NCI-H2107 (cell line): ENCODE measurements around the gene OPA1.

Experiments
- DNase-seq: peaks from one replicate; lab custom pipeline; 2025; lab: John Stamatoyannopoulos, UW

The OPA1 gene

GRCh38 chr3:193650585-193650984 lies 57.6 kb downstream of the OPA1 start:
- DNase-seq: no peak

DNA sequence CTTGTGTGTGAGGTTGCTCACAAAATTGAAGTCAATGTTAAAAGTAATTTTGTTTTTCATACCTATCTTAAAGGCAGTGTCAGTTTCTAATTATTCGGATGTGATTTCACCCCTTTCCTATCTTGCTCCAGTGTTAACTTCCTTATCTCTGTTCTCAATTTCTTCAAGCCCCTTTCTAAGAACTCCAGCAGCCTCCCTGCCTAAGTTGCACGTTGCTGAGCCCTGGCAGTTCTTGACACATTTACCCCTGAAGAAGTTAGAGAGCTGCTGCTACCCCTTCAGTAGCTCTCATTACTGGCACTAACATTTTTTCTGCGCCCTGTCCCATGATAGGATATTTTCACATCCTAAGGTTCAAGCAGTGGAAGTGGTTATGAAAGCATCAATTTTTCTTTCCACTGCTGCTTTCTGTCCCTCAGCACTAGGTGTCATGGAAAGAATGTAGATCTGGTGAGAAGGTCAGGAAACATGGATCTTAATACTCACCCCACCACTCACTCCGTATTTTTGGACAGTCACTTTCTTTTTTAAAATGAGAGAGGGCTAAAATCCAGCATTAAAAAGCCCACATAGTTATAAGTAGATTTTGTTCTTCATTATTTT lies 62.9 kb downstream of the OPA1 start:
- DNase-seq: no peak

DNA sequence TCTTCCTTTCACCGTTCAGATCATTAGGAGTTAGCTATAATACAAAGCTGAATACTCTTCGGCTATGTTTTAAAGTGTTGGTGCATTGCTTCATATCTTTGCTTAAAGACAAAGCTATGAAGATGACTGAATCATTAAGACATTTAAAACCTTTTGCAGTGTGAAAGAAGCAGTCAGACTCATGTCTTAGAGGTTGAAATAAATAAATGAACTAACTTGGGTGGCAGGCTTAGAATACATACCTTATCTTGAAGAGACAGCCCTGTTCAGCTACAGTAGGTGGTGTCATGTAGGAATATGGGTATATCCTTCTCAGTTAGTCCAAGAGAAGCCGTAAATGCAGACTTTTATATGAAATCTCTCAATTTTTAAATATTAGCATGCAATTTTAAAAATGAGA lies 63.4 kb downstream of the OPA1 start:
- no peak for DNase-seq

DNA sequence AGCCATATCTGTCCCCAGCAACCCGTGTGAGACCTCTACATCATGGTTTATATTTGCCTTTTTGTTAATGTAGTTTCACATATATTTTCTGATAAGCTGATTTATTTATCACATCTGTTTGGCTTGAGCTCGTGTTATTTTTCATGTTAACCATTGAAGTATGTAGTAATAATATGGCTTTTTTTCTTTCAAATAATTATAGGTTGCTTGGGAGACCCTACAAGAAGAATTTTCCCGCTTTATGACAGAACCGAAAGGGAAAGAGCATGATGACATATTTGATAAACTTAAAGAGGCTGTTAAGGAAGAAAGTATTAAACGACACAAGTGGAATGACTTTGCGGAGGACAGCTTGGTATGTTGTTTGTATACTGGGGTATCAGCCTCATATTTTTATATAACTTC lies 63.9 kb downstream of the OPA1 start:
- no peak for DNase-seq

- no peak for DNase-seq
Measured at GRCh38 chr3:193660171-193660570, 67.2 kb downstream of the OPA1 start.

- no peak for DNase-seq
Measured at GRCh38 chr3:193660698-193661411, 67.8 kb downstream of the OPA1 start.

DNA sequence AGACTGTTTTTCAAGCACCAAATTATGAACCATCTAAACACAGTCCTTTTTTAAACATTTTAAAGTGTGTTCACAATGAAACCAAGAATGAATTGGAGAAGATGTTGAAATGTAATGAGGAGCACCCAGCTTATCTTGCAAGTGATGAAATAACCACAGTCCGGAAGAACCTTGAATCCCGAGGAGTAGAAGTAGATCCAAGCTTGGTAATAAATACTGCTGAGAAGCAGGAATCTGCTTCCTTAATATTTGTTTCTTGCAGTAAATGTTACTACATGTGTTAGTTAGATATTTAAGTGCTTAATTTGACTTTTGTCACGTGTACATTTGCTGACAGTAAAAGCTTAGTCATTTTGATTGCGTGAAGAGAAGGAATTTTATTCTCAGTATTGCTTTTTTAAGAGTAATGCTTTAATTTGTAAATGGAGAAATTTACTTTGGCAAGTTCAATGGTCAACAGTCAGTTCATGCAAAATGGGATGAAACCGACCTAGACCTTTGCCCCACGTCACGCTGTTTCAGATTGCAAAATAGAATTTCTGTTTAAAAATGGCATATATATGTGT lies 69.8 kb downstream of the OPA1 start:
- DNase-seq: no peak

GRCh38 chr3:193665370-193665989 lies 72.5 kb downstream of the OPA1 start:
- no peak for DNase-seq

GRCh38 chr3:193673845-193674244 lies 80.8 kb downstream of the OPA1 start:
- DNase-seq: no peak

- no peak for DNase-seq
Measured at GRCh38 chr3:193674714-193675113, 81.7 kb downstream of the OPA1 start.

- no peak for DNase-seq
Measured at GRCh38 chr3:193677734-193678133, 84.7 kb downstream of the OPA1 start.

DNA sequence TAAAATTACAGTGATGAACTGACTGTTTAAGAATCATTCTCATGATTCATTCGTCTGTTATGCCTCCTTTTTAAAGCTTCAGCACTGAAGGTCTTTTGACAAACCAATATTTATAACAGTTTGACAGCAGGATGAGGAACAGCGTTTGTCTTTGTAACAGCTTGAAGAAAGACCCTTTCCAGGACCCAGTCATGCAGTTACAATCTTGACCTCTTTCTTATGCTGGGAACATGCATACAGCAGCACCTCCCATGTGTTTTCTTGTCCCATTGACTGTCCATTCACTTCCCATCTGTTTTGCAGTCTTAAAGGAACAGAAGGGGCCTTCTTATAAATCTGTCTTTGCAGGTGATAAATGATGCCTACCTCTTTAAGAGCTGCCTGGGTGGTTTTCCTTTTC lies 87.2 kb downstream of the OPA1 start:
- DNase-seq: no peak

DNA sequence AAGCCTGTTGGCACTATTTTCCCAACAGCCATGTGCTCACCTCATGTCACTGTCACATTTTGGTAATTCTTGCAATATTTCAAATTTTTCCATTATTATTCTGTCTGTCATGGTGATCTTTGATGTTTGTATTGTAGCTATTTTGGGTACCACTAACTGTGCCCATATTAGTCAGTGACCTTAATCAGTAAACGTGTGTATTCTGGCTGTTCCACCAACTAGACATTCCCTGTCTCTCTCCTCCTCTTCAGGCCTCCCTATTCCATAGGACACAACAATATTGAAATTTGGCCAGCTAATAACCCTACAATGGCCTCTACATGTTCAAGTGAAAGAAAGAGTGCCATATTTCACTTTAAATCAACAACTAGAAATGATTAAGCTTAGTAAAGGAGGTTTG lies 88.6 kb downstream of the OPA1 start:
- DNase-seq: no peak

GRCh38 chr3:193686665-193687483 lies 93.9 kb downstream of the OPA1 start:
- no peak for DNase-seq

- DNase-seq: no peak
Measured at GRCh38 chr3:193688834-193689714, 96.1 kb downstream of the OPA1 start.

DNA sequence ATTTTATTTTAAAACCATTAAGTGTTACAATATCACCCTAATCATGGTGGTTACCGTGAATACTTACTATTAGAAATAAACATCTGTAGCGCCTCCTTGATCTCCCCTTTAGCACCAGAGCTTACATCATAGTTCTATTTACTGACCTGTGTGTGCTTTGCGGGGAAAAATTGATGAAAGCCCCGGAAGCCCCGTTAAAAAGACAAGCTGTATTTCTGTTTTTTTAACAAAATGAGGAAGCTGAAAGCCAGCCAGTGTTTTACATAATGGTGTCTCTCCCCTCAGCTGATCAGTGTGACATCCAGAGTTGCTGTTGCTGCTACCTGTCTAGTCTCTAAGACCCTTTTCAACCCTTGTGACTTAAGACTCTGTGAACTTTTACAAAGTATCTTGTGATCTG lies 100.8 kb downstream of the OPA1 start:
- DNase-seq: no peak

GRCh38 chr3:193701953-193702635 lies 109.1 kb downstream of the OPA1 start:
- no peak for DNase-seq

DNA sequence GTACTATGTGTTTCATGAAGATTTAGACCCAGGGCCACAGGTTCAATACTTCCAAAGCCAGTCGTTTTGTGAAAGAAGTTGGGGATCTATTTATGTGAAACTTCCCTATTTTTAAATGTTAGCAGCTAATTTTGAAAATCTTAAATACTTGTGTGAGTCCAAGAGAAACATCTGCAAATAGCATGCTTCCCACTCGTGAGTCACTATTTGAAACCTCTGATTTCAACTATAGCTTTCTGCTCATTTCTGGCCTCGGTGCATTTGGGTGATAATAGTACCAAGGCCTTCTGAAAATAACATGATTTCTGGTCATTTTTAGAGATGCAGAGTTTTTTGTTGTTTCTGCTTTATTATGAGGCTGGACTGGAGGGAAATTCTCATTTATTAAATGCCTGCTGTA lies 110.0 kb downstream of the OPA1 start:
- DNase-seq: no peak

DNA sequence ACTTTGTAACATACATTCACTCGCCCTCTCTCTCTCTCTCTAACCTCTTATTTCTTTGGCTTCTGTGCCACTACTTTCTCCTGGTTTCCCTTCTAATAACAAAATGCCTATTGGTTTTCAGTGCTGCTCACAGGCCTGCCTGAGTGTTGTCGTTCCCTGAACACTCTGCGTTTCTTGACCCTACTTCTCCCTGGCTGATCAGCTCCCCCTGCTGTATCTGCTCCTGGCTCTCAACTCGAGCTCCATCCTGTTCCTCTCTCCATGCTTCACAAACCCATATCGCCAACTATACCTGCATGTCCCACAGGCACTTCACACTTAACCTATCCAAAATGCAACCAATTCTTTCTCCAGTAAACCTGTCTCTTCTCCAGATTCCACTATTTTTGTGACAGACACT lies 111.4 kb downstream of the OPA1 start:
- DNase-seq: no peak

DNA sequence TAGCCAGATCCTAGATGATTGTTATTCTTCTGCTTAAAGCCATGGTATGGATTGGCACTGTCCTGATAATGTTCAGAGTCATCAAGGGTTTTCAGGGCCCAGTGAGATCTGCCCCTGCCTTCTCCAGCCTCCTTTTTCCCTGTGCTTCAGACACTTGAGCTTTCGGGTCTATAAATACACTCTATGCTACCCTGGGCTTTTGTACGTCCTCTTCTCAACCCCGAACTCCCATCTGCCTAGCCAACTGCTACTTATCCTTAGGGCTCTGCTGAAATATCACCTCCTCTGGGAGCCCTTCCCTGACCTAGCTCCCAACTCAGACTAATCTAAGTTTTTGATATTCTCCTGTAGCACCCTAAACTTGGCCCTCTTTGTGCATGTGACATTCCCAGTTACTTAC lies 115.3 kb downstream of the OPA1 start:
- no peak for DNase-seq
